Activated CD4-positive, CD25-positive, alpha-beta regulatory T cell treated with anti-CD3 and anti-CD28 coated beads, Interleukin-2, amount 50 U/mL, for 16 hours (primary cell): ENCODE measurements around the gene TRMT5.

Experiments used
- DNase-seq: peaks from one replicate; pipeline ENCODE4 v3.0.0-alpha.2; 2020; ENCODE audit warnings: low read depth, low spot score

TRMT5 gene, protein sequence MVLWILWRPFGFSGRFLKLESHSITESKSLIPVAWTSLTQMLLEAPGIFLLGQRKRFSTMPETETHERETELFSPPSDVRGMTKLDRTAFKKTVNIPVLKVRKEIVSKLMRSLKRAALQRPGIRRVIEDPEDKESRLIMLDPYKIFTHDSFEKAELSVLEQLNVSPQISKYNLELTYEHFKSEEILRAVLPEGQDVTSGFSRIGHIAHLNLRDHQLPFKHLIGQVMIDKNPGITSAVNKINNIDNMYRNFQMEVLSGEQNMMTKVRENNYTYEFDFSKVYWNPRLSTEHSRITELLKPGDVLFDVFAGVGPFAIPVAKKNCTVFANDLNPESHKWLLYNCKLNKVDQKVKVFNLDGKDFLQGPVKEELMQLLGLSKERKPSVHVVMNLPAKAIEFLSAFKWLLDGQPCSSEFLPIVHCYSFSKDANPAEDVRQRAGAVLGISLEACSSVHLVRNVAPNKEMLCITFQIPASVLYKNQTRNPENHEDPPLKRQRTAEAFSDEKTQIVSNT

DNA sequence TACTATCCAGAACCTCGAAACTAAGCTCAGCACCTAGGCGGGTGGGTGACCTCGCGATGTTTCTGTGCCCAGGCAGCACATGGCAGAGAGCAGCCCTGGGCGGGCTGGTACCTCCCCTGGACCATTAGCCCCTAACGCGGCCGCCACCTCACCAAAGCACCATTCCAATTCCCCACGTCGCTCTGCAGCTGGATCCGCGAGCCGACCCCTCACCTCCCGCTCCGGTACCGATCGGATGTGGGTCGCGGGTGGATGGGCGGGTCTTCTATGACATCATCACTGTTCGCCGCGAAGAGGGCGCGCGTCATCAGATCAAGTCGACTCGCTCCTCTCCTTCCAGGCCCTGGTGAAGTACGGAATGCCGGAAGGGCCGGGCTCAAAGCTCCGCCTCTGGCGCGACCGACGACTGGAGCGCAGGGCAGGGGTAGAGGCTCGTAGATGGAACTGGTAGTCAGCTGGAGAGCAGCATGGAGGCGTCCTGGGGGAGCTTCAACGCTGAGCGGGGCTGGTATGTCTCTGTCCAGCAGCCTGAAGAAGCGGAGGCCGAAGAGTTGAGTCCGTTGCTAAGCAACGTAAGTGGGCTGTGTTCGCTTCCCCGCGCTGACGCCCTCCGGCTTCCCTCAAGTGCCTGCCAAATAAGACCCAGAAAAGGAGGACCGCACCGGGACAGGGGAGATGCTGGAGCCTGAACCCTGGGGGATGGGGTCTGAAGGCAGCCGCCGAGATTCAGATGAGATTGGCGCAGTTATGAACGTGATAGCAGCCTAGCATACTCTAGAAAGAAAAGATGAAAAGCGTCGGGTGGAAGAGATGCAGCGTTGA, at the start of gene TRMT5, which contains the start of gene SLC38A6:
Gene TRMT5, minus strand, starts transcription at position 269 of the 822 bp plus-strand sequence. Its CDS starts 106 bp downstream, at position 163.
Gene SLC38A6, plus strand, starts transcription at position 435 of the 822 bp plus-strand sequence. Its CDS starts 33 bp downstream, at position 468.
- DNase-seq = peak; percentile 80

DNA sequence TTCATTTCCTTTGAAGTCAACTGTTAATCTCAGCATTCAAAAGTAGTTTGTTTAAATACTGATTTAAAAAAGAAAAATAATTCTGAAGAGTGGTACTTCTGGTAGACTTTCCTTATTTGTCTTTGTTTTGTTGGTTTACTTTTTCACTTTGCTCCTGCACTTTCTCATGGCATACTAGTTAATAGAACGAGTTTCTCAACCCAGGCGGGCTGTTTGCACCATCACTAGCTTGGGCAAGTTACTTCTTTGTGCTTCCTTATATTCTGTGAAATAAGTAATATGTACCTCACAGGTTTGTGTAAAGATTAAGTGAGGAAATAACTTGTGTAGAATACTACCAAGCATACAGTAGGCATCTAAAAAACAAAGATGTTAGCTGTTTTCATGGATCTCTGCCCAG, 45.6 kb upstream of the TRMT5 start:
- no peak for DNase-seq

DNA sequence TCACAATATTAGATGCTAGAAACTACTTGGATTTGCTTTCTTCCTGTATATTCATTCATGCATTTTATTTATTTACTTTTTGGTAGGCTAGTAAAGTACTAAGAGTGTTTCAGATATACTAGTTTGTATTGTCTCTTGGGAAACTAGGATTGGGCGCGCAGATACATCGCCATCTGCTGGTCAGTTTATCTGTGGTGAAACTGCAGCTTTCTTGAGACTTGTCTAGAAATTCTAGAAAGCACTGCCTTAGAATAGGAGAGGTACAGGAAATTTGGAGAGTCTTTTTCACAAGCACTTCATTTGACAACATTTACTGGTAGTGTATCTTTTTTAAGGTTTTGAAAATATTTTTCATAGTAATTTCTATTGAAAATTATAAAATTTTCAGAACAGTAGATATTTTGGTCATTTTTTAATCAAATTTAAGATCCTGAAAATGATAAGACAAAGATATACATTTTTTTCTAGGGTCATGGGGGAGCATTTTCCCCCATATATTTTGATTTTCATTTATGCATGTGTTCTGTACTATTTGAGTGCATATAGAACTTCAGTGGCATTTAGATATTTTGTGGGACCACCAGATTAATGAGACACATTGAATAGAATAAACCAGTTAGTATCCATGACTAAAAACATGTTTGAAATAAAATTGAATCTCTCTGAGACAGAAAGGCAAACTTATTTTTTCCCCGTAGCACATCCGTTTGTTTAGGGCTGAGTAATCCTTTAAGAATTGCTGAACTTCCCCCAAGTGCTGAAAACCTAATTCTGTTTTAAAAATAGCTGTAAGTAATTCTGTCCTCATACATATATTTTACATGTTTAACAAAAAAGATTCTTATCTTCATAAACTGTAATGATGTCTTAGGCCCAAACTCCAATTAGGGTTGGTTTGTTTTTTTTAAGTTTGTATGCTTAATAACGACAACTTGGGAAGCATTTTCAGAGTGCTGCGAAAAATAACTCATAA, 44.7 kb upstream of the TRMT5 start:
- peak; percentile 21 for DNase-seq

DNA sequence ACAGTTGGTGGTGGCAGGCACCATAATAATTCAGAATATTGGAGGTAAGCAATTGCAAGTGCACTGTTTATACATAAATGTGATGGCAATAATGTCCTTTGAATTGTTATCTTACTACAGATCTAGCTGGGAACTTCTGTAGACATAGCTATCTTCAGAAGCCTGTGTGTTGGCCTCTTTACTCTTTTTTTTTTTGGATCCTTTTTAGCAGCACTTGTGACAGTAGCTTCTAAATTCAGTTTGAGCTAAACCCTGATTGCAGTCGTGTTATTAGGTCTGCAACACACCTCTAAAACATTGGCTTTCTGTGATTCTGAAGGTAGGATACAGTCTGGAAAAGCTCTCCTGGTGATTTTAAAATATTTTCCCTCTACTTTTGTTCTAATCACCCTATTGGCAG, 38.7 kb upstream of the TRMT5 start:
- DNase-seq = no peak

DNA sequence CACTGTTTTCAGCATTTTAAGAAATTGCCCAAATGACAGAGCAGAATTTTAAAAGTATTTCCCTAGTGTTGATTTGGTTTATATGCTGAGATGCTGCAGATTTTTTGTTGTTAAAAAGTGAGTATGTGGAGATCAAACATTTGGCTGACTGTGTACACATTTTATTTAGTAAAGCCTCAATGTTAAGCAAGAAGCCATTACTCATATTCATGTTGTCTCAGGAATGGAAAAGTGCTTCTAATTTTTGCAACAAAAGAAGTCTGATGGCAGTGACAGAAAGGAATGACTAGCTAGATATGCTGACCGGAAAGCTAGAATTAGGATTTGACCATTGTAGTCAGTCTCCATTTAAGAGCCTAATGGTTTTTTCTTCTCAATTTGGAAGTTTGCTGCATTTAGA, 22.7 kb upstream of the TRMT5 start:
- DNase-seq = no peak

DNA sequence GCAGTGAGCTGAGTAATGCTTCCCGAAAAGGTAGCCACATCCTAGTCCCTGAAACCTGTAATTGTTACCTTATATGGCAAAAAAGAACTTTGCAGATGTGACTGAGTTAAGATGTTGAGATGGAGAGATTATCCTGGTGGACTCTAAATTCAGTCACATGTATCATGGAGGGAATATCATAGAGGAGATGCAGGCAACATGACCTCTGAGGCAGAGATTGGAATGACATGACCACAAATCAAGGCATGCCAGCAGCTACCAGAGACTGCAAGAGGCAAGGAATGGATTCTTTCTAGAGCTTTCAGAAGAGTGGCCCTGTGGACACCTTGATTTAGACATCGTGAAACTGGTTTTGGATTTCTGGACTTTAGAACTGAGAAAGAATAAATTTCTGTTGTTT, 18.7 kb upstream of the TRMT5 start:
- no peak for DNase-seq

DNA sequence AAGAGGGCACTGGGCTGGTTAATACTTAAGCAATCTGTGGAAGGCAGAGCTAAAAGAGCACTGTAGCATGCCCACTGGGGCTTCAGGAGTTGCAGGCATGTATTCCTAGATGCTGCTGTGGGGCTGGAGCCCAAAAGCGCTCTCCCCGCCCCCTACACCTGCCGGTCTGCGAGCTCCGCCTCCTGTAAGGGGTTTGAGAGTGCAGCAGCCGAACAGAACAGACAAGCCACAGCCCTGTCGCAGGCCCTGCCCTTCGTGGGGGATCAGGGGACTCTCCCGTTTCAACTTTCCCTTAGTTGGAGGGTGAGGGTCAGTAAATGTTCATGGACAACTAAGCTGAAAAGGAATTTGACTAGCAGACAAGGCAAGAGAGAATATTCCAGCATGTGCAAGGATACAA, 17.7 kb upstream of the TRMT5 start:
- no peak for DNase-seq

DNA sequence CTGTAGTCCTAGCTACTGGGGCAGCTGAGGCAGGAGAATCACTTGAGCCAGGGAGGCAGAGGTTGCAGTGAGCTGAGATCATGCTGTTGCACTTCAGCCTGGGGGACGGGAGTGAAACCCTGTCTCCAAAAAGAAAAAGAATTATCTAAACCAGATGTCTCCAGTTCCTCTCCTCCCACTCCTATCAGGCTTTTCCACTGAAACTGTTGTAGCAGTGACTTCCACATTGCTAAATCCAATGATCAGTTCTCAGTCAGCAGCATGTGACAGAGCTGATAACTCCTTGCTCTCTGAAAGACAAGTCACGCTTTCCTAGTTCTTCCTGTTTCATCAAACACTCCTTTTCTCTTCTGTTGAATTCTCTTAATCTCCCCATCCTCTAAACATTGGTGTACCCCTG, 8.7 kb upstream of the TRMT5 start:
- no peak for DNase-seq

DNA sequence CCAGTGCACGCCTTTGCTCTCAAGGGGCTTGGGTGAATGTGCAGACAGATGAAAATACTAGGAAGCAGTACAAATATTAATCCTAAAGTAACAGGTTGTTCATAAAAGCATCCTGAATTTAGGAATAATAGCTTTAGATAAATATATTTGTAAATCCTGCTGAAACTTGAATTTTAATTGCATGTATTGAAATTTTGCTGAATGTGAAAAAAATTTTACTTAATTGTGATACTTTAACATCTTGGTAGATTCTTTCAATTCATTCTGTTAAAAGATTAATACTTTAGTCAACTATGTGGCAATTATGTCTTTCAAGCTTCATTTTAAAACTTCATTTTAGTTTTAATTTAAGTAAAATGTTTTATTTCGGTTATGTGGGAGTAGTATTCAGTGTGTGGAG, 5.6 kb upstream of the TRMT5 start:
- DNase-seq = no peak

DNA sequence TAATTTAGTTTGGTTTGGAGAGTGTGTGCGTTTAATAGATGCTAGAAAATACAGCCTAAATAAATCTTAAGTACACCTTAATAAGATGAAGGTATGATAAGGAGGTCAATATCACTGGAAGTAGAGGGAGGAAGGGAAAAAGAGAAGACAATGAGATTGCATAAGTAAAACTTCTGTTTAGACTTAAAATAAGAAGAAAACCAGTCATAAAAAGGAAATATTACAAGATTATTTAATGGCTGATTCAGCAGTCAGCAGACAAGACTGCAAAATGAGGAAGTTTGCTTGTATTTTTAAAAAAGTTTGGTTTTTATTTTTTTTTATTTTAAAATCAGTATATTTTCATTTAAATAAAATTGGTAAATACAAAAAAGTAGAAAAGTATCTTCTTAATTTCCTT, 3.3 kb upstream of the TRMT5 start:
- DNase-seq = no peak

DNA sequence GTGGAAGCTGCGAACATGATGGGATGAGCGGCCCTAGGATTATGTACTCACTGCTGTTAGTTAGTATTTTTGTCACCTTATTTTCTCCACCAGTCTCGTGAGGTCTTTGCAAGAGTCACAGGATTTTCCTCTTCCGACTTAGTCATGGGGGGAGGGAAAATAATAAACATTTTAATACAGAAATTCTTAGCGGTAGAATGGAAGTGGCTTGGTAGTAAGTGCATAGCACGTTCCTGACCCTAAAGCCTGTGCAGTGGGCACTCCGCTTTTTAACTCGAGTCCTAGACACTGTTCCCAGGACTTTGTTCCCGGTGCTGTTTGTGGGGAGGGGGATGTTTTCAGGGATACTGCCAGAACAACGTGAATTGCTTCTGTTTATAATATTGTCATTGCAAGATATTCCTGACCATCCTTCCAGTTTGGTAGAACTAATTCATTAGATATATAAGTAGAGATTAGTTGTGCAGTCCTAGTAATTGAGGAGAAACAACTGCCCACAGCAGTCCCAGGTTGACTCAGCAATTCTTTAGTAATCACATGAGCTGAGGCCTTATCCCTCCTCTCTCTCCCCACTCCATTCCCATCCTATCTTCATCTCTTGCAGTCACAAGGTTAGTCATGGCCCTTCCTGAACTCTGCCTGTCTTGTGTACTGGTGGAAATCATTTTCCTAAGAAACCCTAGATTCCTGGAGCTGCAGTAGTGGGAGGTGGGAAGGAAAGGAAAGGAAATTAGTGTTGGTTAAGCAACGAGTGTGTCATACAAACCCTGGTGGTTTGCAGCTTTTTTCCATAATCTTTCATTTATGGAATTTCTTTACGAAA, 965 bp upstream of the TRMT5 start:
- no peak for DNase-seq

DNA sequence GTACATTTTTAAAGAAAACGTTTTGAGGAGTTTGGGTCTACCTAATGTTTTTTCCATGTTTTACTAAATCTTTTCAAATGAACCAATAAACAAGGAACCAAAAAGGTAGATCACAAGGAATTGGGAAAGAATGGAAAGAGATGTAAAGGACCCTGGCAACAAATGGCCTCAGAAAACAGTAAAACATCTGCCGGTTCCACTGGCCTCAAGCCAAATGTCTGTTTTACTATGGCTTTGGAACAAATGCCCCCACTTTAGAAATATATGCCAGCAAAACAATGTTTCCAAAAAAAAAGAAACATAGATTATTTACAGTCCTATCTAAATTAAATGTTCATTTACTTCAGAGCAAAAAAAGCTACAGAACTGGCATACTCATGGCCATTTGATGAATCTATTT, 3.0 kb downstream of the TRMT5 start:
- no peak for DNase-seq

DNA sequence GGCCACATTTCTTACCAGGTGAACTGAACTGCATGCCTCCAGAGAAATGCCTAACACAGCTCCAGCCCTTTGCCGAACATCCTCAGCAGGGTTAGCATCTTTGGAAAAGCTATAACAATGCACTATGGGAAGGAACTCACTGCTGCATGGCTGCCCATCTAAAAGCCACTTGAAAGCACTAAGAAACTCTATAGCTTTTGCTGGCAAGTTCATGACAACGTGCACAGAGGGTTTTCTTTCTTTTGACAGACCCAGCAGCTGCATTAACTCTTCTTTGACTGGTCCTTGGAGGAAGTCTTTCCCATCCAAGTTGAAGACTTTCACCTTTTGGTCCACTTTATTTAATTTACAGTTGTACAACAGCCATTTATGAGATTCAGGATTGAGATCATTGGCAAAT, 5.3 kb downstream of the TRMT5 start:
- no peak for DNase-seq

DNA sequence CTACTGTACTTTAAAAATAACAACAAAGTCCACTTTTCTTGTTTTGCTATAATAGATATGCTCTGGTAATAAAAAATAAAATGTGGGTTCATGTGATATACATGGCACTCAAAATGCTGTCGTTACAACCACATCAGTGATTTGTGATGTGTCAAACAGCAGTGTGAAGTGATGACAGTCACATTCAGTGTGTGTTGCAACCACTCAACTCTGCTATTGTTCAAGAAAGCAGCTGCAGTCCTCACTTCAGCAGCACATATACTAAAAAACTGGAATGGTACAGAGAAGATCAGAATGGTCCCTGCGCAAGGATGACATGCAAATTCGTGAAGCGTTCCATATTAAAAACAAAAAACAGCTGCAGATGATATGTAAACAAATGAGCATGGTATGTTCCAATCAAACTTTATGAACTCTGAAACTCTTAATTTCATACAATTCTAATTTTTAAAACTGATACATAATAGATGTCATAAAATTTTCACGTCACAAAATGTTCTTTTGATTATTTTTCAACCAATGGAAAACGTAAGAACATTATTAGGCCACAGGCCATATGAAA, 6.7 kb downstream of the TRMT5 start:
- DNase-seq = no peak

DNA sequence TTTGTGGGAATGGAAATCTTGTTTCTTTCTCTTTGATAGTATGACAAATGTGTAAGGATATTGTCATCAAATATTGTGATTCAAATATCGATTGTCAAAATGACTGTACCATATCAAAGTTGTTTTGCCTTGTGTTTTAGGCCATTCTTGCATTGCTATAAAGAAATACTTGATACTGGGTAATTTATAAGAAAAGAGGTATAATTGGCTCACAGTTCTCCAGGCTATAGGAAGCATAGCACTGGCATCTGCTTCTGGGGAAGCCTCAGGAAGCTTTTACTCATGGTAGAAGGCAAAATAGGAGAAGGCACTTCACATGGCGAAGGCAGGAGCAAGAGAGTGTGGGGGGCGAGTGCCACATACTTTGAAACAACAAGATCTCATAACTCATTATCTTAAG, 7.8 kb downstream of the TRMT5 start:
- DNase-seq = no peak

DNA sequence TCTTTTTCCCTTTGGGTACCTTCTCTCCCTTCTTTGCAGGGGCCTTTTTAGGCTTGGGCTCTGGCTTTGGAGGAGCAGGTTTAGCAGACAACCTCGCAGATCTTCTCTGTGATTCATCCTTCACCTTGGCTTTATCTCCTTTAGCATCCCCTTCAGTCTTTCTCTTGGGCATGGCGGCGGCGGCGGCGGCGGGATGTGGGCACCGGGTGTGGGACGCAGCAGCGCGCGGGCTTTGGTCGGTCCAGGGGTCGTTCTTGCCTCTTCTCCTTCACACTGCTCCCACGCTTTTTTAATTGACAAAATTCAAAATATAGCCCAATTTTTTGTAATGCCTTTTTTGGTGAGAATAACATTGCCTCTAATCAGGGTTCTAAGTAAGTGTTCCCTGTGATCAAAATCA, 8.6 kb downstream of the TRMT5 start:
- no peak for DNase-seq

DNA sequence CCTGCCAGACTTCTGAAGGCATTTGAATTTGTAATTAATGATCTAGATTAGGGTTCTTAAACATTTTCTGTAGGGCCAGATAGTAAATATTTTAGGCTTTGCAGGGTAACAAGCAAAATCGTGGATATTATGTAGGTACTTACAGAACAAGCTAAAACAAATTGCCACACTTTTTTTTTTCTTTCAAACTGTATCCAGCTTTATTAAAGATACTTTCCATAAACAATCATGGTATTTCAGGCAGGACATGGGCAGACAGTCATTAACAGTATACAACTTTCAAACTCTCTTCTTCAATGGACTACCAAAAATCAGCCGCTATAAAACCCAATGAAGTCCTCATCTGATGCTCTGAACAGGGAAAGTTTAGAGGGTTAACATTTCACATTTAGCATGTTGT, 9.6 kb downstream of the TRMT5 start:
- DNase-seq = no peak

DNA sequence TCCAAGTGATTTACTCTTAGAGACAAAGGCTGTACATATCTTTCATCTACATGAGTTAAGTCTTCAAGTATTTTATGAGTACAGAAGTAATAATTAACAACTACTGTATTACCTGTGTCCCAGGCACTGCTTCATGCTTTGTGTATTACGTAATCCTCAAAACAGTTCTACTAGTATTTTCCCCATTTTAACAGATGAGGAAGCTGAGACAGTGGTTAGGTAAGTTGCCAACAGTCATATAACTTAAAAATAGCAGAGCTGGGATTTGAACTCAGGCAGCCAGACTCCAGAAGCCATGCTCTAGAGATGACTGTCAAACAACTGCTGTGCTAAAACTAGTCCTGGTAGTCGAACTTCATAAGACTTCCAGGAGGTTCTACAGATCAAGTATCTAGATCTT, 10.7 kb downstream of the TRMT5 start:
- DNase-seq = no peak

DNA sequence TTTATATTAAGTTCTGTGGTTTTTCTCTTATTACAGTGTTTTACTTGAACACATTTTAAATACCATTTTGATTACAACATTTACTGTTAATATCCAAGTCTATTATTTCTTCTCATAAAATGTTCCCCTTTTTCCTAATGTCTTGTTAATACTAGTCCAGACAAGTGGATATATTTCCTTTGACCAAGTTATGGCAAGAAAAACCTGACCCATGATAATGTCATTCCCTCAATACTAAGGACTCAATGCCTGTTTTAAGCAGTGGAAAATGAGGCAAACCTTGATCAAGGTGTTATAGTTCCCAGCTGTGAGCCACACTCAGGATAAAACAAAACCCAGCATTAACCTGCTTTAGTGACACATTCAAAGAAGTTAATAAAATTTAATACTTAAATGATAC, 12.2 kb downstream of the TRMT5 start:
- no peak for DNase-seq

DNA sequence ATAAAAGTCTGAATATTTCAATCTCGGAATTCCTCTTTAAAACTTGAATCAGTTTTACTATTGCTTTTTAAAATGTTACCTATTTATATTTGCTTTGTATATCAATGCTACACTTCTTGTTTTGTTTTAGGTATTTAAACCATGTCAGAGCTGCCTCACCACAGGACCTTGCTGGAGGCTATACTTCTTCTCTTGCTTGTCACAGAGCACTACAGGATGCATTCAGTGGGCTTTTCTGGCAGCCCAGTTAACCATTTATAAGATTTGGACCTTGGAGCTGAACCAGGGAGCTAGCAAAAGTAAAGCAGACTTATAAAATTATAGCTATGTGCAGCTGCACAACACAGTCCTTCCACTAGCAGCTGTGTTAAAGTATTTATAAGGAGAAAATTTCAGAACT, 12.8 kb downstream of the TRMT5 start:
- no peak for DNase-seq
